DMS153 treated with DMSO at 0.1 percent for 48 hours (cell line): Measurements from ENCODE around the gene AP3B1.
"Not testable (repeated sequence)": the region's sequence is repeated elsewhere in the genome, so short reads cannot be mapped to it uniquely, and the experiment has no call there.

Experiments
- DNase-seq: peaks from one replicate; lab custom pipeline; 2025; ENCODE audit not compliant: unreplicated experiment; lab: John Stamatoyannopoulos, UW

The AP3B1 gene

GRCh38 chr5:78066722-78067121, 227.8 kb downstream of the AP3B1 start:
- DNase-seq, result not testable (repeated sequence)

GRCh38 chr5:78065663-78066062, 228.8 kb downstream of the AP3B1 start:
- no peak for DNase-seq

- no peak for DNase-seq
Measured at GRCh38 chr5:78064941-78065472, 229.5 kb downstream of the AP3B1 start.

- DNase-seq, result no peak
Measured at GRCh38 chr5:78063495-78063894, 231.0 kb downstream of the AP3B1 start.

GRCh38 chr5:78062645-78063044, 231.9 kb downstream of the AP3B1 start:
- no peak for DNase-seq

GRCh38 chr5:78060421-78060820, 234.1 kb downstream of the AP3B1 start:
- DNase-seq, result no peak

GRCh38 chr5:78058625-78059024, 235.9 kb downstream of the AP3B1 start:
- no peak for DNase-seq

- DNase-seq, result no peak
Measured at GRCh38 chr5:78056901-78057514, 237.5 kb downstream of the AP3B1 start.

GRCh38 chr5:78056053-78056452, 238.4 kb downstream of the AP3B1 start:
- DNase-seq, result no peak

- no peak for DNase-seq
Measured at GRCh38 chr5:78050888-78051287, 243.6 kb downstream of the AP3B1 start.

- DNase-seq, result not testable (repeated sequence)
Measured at GRCh38 chr5:78046823-78047222, 247.7 kb downstream of the AP3B1 start.

GRCh38 chr5:78046006-78046405, 248.5 kb downstream of the AP3B1 start:
- no peak for DNase-seq

GRCh38 chr5:78041805-78042204, 252.7 kb downstream of the AP3B1 start:
- no peak for DNase-seq

GRCh38 chr5:78025540-78025939, 269.0 kb downstream of the AP3B1 start:
- no peak for DNase-seq

GRCh38 chr5:78019744-78020143, 274.8 kb downstream of the AP3B1 start:
- no peak for DNase-seq

GRCh38 chr5:78016863-78017529, 277.5 kb downstream of the AP3B1 start:
- DNase-seq, result peak; percentile 67

- no peak for DNase-seq
Measured at GRCh38 chr5:78009937-78010527, 284.5 kb downstream of the AP3B1 start.

- DNase-seq, result peak; percentile 39
Measured at GRCh38 chr5:78008356-78008967, 286.0 kb downstream of the AP3B1 start.

- DNase-seq, result no peak
Measured at GRCh38 chr5:78007233-78007632, 287.3 kb downstream of the AP3B1 start.

GRCh38 chr5:78006449-78006848, 288.0 kb downstream of the AP3B1 start:
- no peak for DNase-seq

- peak; percentile 62 for DNase-seq
Measured at GRCh38 chr5:78005021-78005785, 289.3 kb downstream of the AP3B1 start.
